Skin epidermis (tissue), 12 donors: Measurements from ENCODE around the gene PLD1.
"Not testable (repeated sequence)": the region's sequence is repeated elsewhere in the genome, so short reads cannot be mapped to it uniquely, and the experiment has no call there.

Experiments
- H3K27ac ChIP-seq, 21 experiments: fragments of 200-600 bp; sonication (generic) in 11 of 21; one replicate each; pipeline ENCODE4 v1.5.0; 2020; ENCODE audit warnings: mild to moderate bottlenecking in 3 of 21, inconsistent platforms in 2 of 21, moderate library complexity in 2 of 21
- H3K4me3 ChIP-seq, 7 experiments: fragments of 200-600 bp; sonication (generic) in 2 of 7; one replicate each; pipeline ENCODE4 v1.5.0; 2020; ENCODE audit warnings: inconsistent platforms in 2 of 7, mild to moderate bottlenecking in 2 of 7, moderate library complexity in 1 of 7

PLD1 gene

DNA sequence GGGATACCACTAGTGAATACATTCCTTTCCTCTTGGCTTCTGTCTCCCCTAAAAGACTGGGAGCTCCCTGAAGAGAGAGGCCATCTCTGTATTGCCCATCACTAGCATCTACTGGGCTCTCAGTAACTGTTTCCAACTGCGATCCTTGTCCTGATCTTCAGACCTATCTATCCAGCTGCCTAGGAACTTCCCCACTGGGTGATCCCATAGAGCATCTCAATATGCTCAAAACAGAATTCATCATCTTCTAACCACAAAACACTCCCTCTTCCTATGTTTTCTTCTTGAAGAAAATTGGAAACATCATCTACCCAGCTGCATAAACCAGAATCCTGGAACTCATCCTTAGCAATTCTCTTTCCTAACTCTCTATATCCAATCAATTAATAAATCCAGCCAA lies 54.6 kb downstream of the PLD1 start:
- H3K4me3 ChIP-seq, result no peak overlapping the region
- peak overlapping the region in 2 of 21 experiments; percentile 1 to 15 for H3K27ac ChIP-seq

DNA sequence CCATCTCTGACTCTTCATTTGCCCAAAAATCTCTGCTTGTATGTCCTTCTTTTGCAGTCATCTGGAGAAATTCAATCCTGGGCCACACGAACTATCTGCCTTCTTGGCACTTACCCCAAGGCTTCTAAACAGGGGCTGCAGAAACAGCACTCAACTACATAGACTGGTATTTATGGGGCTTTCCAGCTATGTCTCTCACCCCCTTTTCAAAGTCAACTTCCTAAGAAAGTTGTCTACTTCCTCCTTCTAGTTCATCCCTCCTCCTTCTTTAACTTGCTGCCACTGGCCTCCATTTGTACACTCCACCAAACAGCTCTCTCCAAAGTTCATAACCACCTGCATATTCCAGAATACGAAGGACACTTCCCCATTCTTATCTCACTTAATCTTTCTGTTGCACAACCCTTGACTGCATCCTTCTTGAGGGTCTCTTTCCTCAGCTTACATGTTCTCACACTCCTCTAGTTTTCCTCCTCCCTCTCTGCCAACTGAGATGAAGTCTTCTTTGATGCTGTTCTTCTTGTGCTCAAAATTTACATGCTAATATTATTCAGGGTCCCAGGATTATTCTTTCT lies 55.2 kb downstream of the PLD1 start:
- peak overlapping the region in 7 of 21 experiments; percentile 1 to 87 (median 21) for H3K27ac ChIP-seq
- H3K4me3 ChIP-seq, result no peak overlapping the region

DNA sequence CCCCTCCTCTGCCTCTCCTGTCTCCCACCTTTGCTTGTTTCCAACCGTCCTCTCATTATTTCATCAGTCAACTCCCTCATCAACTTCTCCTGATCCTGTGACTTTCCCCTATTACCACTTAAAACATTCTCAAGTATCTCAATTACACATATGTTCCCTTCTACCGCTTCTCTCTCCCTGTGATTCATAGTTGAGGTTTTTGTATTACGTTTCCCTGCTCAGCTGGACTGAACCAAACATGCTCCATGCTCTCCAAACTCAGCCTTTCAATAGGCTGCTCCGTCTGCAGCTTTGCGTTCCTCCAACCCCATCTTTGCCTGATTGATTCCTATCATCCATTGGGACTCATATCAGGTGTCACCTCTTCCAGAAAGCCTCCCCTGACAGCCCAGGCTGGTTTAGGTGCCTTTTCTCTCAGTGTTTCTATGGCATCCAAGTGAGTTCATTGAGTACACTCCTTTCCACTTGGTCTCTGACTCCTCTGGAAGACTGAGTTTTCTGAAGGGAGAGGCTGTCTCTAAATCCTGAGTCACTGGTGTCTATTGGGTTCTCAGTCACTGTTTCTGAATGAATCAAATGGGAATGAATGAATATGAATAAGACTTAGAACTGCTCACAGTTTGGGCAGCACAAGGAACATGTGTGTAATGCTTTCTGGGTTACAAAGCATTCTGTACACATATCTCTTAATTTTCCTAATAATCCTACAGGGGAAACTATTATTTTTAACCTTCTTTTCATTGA lies 56.4 kb downstream of the PLD1 start:
- H3K27ac ChIP-seq, result peak overlapping the region in 20 of 21 experiments; percentile 26 to 87 (median 66)
- no peak overlapping the region for H3K4me3 ChIP-seq

DNA sequence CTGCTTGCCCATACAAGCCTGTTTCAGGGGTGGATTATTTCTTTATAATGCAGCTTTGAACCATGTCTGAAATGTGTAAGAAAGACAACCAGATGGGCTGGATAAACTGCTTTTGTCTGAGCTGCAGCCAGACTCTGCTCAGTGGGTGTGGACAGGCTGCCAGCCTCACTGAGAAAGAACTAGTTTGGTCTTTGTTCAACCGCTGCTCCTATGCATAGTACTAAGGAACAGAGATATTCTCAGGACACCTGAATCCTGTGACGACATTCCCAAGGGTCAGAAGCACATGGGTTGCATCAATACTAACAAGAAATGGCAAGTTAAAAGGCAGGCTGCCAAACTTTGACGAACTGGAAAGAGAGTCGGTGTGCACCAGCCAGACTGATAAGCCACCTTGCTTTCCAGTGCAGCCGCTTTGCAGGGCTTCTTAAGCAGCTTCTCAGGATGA lies 57.2 kb downstream of the PLD1 start:
- H3K27ac ChIP-seq, result peak overlapping the region in 18 of 21 experiments; percentile 26 to 87 (median 68)
- no peak overlapping the region for H3K4me3 ChIP-seq

DNA sequence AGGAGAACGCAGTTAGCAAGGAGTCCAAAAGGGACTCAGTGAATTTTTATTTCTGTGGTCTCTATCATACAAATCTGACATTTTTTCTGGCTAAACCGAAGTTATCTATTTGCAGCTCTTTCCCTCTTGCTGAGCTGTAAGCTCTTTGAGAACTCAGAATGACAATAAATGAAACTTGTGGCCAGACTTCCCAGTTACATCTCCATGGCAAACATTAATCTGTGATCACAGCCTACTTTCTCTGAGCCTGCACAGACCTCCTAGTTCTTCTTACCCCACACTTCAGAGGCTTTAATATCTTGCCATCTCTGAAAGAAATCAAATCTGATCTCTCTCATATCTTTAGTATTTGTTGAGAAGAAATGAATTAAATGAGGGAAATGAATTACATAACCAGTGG lies 58.0 kb downstream of the PLD1 start:
- H3K27ac ChIP-seq, result peak overlapping the region in 16 of 21 experiments; percentile 14 to 87 (median 42)
- H3K4me3 ChIP-seq, result no peak overlapping the region

DNA sequence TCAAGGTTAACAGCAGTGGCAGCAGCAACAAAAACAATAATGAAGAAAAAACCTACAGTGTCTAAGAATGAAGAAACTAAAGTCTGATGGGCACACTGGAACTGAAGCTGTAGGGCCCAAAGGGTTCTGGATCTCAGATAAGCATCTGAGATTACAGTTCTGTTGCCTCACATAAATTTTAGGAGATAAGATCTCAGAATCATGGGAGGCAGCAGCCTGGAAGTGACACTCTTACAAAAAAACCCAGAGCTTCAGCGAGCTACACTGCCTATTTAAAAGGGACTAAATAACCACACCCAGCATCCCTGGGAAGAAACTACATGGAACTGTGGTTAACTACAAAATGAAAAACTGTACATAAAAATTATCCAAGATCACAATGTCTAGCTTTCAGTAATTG lies 61.2 kb downstream of the PLD1 start:
- Histone ChIP-seq H3K27ac (peak overlapping the region in 3 of 21 experiments; percentile 10 to 21 (median 13)), H3K4me3 (no peak overlapping the region)

DNA sequence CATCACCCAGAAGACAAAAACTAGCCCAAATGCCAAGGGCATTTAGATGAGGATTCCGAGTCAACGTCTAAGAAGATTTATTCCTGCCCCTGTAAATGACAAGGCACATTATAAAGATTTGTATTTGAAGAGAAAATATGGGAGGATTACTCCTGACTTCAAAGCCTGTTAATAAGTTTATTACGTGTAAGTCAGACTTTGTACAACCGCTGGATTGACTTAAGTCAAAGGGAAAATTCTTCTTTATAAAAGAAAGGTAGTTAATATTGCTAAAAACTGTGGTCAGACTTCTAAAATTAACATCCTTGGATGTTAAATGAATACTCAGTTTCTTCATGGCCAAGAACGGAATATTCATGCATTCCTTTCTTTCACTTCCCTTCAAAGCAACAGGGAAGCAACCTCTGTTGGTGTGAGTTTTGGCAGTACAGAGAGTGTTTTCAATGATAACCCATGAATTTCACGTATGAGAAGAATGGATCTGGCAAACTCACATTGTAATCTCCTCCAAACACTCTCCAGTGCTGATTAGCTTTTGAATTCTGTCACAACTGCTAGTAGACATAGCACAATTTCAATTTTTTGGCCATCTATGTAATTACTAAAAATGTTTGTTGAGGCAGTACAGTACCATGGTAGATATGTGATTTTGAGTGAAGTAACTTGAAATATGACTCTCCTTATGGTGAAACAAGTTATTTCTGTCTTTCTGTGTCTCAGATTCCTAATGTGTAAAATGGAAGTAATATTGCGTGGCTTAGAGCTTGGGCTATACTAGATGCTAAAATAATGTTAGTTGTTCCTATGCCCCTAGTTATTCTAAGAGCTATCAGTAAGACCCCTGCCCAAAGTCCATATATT lies 62.0 kb downstream of the PLD1 start:
- peak overlapping the region in 3 of 21 experiments; percentile 3 to 21 (median 10) for H3K27ac ChIP-seq
- no peak overlapping the region for H3K4me3 ChIP-seq

DNA sequence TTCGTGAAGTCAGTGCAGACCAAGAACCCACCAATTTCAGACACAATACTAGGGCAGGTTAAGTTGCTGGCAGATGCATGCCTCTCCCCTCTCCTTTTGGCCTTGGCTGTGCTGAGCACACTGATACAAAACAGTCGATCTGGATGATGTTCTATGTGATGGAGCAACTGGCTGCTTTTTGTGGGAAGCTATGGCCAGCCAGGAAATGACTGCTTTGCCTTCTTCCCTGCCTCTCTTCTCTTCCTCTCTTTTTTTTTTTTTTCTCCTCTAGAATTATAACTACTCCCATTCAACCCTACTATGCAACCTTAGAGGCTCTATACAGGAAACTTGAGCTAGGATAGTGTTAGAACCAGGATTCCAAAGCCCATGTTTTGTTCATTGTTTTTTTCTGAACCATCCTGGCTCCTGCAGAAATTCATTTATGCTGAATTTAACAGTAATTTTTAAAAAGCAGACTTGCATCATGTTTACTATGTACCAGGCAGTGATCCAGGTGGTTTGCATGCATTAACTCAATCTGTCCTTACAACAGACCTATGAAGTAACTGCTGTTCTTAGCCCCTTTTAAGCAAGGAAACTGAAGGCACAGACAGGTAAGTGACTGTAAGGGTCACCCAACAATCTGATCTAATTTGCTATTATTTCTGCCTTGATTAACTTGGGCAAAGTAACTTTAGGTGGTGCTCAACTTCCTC lies 62.9 kb downstream of the PLD1 start:
- Histone ChIP-seq H3K4me3 (no peak overlapping the region), H3K27ac (no peak overlapping the region)

DNA sequence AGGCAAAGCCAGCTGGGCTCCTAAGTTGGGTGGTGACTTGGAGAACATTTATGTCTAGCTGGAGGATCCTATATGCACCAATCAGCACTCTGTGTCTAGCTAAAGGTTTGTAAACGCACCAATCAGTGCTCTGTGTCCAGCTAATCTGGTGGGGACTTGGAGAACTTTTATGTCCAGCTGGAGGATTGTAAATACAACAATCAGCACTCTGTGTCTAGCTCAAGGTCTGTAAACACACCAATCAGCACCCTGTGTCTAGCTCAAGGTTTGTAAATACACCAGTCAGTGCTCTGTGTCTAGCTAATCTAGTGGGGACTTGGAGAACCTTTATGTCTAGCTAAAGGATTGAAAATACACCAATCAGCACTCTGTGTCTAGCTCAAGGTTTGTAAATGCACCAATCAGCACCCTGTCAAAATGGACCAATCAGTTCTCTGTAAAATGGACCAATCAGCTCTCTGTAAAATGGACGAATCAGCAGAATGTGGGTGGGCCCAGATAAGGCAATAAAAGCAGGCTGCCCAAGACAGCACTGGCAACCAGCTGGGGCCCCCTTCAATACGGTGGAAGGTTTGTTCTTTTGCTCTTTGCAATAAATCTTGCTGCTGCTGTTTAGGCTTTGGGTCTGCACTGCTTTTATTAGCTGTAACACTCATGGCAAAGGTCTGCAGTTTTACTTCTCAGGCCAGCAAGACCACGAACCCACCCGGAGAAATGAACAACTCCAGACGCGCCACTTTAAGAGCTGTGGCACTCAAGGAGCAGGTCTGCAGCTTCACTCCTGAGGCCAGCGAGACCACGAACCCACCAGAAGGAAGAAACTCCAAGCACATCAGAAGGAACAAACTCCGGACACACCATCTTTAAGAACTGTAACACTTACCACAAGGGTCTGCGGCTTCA lies 63.7 kb downstream of the PLD1 start:
- H3K27ac ChIP-seq, H3K4me3 ChIP-seq: not testable (repeated sequence)

DNA sequence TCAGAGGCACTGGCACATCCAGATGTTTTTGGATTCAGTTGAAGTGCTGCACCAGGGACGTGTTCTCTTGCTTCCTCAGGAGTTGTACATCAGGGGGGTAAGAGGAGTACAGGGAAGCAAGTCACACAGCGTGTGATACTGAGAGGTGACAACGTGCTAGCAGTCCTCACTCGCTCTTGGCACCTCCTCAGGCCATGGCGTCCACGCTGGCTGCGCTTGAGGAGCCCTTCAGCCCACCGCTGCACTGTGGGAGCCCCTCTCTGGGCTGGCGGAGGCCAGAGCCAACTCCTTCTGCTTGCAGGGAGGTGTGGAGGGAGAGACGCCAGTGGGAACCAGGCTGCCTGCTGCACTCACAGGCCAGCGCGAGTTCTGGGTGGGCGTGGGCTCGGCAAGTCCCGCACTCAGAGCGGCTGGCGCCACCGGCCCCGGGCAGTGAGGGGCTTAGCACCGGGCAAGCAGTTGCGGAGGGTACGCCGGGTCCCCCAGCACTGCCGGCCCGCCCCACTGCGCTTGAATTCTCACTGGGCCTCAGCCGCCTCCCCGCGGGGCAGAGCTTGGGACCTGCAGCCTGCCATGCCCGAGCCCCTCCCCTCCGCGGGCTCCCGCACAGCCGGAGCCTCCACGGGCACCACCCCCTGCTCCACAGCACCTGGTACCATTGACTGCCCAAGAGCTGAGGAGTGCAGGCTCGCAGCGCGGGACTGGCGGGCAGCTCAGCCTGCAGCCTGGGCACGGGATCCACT lies 64.5 kb downstream of the PLD1 start:
- no peak overlapping the region for H3K27ac ChIP-seq

DNA sequence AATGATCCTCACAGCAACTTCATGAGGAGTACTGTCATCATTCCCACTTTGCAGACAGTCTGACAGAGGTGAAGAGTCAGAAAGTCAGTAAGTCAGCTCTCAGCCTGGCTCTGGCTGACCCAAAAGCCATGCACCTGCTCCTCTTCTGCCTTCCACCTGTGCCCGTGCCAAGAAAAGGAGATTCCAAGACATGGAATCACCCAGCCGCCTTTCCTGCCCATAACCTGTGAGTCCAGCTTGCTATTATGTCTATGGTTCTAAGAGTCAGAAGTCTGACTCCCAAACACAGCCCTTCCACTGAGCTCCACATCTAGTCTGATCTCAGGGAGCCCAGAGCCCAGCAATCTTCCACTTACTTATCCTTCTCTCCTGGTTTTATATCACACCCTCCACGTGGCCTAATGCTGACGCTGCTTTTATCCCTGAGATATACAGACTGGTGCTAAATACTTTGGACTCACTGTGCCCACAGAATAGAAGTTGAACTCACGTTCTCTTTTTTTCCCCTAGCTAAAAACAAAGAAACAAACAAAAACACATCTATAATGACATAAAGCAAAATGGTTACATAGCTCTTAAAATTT lies 66.0 kb downstream of the PLD1 start:
- Histone ChIP-seq H3K27ac (no peak overlapping the region), H3K4me3 (no peak overlapping the region)

More for the DNA sequence above, 64.5 kb downstream of the PLD1 start:
- no peak overlapping the region for H3K4me3 ChIP-seq

DNA sequence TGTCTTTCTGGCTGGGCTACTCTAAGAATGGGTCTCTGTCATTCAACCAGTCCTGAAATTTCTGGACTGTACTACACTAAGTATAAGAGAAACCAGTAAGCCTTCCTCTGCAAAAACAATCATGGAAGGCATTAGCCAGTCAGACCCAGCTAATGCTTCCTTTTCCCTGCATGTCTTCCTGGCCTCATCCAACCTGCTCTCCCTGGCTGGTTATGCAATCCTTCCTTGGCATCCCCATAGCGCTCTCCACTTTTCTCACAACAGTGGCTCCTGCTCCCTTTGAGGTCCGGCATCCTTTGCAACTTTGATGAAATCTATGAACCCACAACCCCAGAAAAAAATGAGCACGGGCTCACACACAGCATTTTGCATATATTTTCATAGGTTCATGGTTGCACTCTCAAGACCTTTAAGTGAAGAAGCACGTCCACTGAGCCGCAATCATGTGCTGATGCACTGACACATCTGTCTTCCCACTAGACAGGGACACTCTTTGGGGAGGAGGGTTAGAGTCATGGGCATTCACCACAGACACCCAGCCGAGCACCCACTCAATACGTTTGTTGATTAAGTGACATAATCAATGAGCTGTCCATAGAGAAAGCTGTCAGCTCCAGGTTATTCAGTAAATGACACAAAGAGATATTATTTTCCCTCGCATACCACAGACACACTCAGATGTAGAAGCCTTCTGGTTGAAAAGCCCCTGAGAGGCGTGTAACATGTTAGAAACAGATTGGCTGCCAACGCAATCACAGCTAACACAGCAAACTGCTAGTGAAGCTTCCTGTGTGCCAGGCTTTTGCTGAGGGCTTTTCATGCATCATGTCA lies 66.7 kb downstream of the PLD1 start:
- H3K27ac ChIP-seq, result no peak overlapping the region
- H3K4me3 ChIP-seq, result no peak overlapping the region

DNA sequence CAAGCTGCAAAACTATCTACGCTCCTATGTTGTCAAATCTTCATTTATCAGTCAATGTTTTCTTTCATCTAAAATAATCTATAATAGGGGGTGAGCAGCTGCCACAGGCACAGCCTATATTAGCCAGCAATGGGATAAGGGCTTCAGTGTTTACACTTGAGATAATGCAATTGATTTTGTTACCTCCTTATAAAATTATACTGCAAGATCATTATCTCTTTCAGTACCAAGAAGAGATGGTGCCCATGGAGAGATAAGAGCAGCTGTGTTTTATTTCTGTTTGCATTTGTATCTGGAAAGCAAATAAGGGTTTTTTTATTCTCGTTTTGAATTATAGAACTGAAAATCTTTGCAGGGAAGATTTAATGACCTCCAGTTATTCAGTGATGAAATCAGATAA lies 68.9 kb downstream of the PLD1 start:
- Histone ChIP-seq H3K4me3 (no peak overlapping the region), H3K27ac (no peak overlapping the region)

DNA sequence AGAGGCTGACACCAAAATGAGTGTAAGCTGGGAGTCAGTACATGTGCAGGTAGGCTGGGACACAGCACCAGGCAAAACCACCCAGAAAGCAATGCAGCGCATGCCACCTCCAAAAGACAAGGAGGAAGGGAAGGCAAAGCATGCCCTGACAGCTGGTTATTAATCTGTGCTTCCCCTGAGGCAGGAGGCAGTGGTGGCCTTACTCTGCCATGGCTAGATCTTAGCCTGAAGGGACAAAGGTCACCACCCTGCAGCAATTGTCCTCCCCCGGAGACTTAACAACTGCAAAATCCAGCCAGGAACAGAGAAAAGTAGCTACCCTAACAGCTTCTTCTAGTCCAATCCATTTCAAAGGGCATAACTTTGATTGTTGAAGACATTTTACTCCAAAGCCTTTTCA lies 73.7 kb downstream of the PLD1 start:
- Histone ChIP-seq H3K27ac (no peak overlapping the region), H3K4me3 (no peak overlapping the region)

DNA sequence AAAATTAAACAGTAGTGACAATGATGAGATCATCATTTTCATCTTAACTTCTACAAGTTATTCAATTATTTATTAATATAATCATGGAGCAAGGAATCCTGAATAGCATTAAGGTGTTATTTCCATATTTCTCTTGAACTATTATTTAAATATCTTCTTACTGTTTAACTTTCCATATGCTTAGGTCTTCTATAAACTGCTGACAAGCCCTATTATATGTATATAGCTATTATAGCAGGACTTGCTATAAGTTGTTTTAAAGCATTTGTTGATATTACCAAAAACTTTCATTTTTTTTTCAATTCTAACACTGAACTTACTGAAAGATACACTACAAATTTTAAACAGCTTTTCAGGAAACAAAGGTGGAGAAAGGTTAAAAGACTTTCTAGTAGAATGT lies 76.7 kb downstream of the PLD1 start:
- no peak overlapping the region for H3K4me3 ChIP-seq
- H3K27ac ChIP-seq, result no peak overlapping the region

DNA sequence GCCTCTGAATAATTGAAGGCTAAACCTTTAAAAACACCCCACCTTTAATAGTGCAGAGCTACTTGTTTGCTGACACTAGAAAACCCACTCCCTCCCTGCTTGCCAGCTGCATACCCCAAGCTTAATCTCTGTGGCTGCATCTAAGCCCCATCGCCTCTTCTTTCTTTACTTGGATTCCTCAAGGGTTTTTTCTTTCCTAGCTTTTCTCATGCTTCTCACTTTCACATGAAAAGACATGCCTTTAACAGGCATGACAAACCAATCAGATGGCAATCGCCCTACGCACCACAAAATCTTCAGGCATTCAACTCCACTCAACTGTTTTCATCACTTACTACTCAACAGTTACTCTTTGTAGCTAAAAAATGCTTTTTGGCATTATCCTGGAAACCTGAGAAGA lies 77.5 kb downstream of the PLD1 start:
- Histone ChIP-seq H3K27ac (no peak overlapping the region), H3K4me3 (no peak overlapping the region)

DNA sequence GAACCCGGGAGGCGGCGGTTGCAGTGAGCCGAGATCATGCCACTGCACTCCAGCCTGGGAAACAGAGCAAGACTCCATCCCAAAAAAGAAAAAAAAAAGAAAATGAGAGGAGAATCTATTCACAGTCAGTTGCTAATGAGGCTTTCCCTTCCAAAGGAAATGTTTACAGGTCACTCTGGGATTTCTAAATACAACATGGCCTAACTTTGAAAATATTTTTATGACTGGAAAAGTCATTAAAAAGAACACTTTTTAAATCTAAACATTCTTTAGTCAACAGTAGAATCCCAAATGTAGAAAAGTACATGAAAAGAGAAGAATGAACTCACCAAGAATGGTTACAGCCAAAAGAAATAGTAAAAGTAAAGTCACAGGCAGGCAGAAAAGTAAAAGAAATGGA lies 78.6 kb downstream of the PLD1 start:
- no peak overlapping the region for H3K27ac ChIP-seq

More for the DNA sequence above, 78.6 kb downstream of the PLD1 start:
- no peak overlapping the region for H3K4me3 ChIP-seq
